HG02623 (cell line): ENCODE results near the gene CENPM.
"Not testable (repeated sequence)": the region's sequence is repeated elsewhere in the genome, so short reads cannot be mapped to it uniquely, and the experiment has no call there.

Experiments
- ATAC-seq: cut with Tn5 transposase; IDR thresholded peaks from one replicate; pipeline ENCODE4 v1.9.1; 2021; ENCODE audit warnings: moderate library complexity; ENCODE audit not compliant: unreplicated experiment

The CENPM gene

DNA sequence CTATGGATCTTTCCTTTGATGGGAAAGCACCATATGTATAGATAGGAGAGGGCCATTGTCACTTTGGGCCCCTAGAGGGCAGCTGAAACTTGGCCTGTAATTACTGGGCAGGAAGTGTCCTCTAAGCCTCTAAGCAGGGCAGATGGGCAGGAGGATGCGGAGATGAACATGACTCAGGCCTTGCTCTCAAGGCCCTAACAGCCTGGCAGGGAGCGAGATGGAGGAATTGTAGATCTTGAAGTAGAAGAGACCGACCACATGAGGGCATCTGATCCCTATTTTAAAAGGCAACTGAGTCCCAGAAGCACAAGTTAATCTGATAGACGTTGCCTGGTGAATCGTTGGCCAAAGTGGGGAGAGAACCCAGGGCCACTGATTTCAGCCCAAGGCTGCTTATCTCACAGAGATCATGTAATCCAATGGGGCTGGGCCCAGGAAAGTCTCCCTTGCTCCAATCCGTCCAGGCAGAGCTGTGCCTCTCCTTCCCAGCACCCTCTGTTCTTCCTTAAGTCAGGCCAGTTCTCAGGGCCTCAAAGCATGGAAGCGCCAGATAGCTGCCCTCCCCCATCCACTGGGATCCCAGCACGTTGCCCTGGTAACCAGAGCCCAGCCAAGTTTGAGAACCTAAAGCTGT, 19.8 kb upstream of the CENPM start:
- no peak for ATAC-seq

DNA sequence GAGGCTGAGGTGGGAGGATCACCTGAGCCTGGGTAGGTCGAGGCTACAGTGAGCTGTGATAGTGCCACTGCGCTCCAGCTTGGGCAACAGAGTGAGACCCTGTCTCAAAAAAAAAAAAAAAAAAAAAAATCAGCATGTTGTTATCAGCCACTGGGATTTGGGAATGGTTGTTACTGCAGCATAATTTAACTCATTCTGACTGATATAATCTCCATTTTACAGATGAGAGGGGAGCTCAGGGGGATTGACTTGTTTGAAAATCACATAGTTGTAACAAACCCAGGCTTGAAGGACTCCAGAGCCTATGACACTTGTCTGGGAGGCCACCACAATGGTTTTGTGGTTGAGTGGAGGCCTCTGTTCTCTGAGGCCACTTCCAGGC, 19.3 kb upstream of the CENPM start:
- no peak for ATAC-seq

DNA sequence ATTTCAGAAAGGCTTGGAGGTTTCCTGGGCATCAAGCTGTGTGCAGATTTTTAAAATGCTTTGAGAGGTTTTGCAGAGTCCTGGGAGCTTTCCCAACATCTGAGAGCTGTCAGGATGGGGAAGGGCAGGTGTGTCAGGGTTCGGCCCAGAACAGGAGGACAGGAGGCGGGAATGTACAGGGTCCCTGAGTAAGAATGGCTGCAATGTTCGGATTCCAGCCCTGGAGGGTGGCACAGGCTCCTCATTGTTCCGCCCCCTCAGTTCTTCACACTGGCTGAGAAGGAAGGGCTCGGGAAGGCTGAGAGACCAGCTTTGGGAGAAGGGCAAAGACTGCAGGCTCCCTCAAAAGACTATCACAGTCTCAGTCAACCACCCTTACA, 17.1 kb upstream of the CENPM start:
- ATAC-seq = no peak

DNA sequence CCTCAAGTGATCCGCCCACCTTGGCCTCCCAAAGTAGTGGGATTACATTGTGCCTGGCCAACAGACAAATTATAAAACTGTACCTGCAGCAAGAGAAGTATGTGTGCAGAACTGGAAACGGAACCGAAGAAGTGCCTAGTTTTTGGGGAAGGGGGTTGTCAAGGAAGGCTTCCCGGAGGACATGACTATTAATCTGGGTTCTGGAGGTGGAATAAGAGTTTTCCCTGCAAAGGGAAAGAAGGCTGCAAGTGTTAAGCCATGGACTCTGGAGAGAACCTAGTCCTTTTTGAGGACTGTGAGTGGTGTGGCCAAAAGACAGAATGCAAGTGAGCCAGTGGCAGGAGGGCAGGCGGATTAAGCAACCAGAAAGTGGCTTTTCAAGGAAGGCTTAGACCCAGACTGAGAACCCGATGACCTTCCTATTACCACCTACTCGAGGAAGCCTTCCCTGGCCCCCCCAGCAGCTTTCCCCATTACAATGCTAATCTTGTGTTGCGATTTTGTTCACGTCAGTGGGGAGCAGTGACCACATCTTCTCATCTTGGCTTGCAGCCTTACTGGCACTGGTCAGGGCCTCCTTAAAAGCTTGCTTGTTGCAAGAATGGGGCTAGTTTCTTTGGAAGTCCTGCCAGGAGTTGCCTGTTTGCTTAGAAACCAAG, 16.6 kb upstream of the CENPM start:
- no peak for ATAC-seq

DNA sequence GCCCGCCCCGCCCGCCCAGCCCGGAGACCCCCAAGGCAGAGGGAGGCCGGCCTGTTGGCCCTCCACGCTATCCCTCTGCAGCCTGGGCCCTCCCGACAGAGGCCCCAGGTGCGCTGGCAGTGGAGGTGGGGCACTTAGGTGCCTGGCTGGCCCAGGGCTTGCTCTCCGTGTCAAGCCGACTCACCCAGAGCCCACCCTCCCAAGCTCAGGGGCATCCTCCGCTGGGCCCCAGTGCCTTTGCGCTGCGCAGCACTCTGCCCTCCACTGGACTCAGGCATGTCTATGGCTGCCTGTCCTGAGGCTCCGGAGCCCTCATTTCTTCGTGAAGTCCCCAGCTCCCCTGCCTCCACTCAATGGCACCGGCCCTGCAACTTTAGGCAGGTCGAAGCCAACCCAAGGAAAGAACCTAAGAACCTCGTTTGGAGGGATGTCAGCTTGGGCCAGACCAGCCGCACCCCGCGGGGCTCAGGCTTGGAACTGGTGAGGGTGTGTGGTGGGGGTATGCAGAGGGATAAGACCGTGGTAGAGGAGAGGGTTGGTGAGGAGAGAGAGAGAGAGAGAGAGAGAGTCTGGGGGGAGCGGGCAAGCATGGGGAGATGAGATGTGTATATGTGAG, 11.1 kb upstream of the CENPM start:
- no peak for ATAC-seq

DNA sequence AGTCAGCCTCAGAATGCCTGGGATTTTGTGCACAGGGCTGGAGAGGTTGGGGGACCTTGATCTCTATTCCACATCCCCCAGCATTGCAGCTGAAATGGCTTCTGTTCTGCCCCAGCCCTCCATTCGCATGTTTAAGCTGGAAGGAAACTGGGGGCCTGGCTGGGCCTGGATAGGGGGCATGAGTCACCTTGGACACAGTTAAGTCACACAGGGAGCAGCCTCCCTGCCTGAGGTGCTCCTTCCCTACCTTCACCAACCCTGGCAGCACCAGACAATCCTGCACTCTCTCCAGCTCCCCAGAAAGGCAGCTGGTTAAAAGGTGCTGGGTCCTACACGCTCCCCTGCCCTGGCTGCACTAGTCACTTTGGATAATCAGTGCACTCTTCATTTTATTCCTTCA, 5.8 kb upstream of the CENPM start:
- ATAC-seq = no peak

DNA sequence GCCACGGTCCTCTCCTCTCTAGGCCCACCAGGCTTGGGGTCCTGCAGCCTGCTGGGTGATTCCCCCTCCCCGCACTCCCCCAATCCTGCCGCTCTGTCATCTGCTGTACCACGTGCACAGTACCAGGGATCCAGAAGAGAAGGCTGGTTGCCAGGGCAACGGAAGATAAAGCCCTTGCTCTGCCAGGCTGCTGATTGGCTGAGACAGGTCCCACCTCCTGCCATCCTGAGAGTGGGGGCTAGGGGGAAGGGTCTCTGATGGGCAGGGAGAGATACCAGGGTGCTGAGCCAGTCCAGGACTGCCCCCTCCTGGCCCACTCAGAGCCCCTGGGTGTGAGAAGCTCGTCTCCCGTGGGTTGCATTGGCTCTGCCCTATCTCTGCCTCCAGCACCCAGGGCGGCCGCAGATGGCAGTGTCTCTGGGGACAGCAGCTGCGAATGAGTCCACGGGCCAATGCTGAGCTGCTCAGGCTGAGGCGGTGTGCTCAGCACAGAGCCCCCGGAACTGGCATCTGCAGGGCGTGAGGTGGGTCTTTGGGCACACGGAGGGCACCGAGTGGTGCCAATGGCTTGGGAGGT, 5.0 kb upstream of the CENPM start, which contains the start of gene SMIM45:
Gene SMIM45, plus strand, starts transcription at position 253 of the 577 bp plus-strand sequence.
- ATAC-seq = no peak

DNA sequence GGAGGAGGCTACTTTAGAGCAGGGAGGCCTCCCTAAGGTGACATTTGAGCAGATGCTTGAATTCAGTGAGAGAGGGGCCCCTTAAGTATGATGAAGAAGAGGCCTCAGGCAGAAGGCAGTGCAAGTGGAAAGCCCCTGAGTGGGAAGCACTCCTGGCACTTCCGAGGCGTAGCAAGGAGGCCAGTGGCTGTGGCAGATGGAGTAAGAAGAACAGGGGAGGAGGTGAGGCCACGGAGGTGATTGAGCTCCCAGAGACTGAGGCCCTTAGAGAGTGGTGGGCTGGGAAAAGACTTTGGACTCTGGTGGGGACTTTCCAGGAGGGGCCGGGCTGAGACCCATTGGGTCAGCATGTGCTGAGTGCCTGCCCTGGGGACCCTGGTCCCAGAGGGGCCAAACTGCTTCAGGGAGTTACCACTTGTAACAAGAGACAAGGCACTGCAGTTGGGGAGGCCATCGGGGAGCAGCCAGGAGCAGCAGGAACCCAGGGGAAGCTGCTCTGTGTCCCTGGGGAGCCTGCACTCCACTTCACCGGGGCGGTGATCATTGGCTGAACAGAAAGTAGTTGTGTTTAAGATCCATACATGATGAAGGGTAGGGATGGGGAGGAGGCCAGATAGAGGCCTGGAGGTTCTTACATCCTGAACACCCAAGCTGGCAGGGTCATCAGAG, 2.5 kb upstream of the CENPM start:
- ATAC-seq = no peak

DNA sequence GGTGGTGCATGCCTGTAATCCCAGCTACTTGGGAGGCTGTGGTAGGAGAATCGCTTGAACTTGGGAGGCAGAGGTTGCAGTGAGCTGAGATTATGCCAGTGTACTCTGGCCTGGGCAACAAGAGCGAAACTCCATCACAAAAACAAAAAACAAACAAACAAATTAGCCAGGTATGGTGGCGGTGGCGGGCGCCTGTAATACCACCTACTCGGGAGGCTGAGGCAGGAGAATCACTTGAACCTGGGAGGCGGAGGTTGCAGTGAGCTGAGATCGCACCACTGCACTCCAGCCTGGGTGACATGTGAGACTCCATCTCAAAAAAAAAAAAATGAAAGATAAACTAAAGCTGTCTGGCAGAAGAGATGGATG, 2.0 kb upstream of the CENPM start:
- not testable (repeated sequence) for ATAC-seq

DNA sequence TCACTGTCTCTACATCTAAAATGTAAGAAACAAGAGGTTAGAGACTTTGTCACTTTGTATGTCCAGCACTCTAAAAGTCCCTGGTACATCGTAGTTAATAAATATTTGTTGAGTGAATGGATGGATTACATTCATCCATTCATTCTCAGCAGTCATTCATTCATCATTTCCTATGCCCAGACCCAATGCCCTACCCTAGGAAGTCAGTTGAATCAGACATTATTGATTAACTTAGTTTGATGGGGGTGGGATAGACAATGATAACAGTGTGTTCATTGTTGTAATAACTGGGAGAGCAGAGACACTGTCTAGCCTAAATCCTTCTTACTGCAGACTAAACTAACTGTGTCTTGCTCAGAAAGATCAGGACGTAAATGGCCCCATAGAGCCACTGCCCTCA, 1.2 kb upstream of the CENPM start:
- ATAC-seq = no peak

DNA sequence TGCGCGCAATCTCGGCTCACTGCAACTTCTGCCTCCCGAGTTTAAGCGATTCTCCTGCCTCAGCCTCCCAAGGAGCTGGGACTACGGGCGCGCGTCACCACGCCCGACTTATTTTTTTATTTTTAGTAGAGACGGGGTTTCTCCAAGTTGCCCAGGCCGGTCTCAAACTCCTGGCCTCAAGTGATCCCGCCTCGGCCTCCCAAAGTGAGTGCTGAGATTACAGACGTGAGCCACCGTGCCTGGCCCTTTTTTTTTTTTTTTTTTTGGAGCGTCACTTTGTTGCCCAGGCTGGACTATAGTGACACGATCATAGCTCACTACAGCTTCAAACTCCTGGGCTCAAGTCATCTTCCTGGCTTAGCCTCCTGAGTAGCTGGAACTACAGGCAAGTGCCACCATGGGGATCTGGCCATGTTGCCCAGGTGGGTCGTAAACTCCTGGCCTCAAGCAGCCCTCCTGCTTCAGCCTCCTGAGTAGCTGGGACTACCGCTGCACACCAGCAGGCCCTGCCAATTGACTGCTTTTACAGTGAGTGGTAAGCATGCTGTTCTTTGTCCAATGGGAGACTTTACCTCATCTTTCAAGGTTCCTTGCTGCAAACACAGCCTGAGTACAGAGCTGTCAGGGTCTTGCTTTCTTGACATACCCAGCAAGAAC, 600 bp upstream of the CENPM start:
- ATAC-seq = no peak

DNA sequence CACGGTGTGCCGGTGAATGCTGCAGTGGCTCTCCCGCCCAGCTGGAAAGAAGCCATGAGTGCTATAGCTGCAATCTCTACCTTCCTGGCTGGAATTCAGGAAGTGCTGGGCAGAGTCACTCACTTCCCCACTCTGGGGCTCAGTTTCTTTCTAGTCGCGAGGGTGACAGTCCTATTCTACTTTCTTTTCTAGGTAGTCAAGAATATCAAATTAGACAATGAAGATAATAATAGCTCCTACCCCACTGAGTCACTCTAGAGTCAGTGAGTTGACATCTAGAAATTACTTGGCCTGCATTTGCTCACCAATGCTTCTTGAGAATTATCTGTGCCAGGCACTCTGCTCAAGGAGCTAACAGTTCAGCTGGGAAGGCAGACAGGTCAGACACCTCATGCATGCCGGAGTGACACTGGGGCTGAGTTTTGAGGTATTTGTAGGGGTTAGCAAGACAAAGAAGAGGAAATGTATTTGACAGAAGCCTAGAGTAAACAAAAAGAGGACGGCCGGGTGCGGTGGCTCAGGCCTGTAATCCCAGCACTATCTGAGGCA, 3.2 kb downstream of the CENPM start:
- ATAC-seq = no peak

DNA sequence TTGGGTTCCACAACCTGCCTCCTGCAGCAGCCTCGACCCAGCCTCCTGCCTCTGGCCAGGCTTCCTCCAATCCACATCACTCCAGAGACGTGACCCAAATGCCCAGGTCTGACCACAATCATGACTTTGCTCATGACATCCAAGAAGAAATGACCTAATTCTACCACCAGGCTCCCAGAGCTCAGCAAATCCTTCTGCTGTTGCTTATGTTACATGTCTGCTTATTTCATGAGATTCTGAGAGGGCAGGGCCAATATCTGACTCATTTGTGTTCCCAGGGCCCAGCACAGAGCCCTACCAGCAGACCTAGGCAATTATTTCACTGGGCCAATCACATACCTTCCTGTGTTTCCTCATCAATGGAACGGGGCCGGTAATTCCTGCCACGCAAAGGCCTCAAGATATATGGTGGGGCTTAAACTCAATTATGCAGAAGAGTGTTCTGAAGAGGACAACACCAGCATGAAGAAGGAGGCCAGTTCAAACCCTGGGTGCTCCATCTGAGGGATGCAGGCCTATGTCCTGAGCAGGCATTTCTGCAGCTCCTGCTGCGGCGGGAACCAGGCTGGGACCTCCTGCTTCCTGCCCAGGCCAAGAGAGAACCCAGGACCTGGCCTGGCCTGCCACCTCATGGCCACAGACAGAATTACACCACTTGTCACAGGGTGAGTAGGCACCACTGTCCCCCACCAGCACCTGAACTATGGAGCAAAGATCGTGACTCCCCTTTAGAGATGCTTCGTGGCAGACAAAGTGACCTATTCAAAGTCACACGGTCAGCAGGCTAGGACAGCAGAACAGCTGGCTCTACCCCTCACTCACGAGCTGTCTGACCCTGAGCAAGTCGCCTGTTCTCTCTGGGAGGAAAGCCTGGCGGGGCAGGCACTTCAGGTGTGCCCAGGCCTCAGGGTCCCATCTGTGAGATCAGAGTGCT, 5.9 kb downstream of the CENPM start:
- ATAC-seq = peak; percentile 32

DNA sequence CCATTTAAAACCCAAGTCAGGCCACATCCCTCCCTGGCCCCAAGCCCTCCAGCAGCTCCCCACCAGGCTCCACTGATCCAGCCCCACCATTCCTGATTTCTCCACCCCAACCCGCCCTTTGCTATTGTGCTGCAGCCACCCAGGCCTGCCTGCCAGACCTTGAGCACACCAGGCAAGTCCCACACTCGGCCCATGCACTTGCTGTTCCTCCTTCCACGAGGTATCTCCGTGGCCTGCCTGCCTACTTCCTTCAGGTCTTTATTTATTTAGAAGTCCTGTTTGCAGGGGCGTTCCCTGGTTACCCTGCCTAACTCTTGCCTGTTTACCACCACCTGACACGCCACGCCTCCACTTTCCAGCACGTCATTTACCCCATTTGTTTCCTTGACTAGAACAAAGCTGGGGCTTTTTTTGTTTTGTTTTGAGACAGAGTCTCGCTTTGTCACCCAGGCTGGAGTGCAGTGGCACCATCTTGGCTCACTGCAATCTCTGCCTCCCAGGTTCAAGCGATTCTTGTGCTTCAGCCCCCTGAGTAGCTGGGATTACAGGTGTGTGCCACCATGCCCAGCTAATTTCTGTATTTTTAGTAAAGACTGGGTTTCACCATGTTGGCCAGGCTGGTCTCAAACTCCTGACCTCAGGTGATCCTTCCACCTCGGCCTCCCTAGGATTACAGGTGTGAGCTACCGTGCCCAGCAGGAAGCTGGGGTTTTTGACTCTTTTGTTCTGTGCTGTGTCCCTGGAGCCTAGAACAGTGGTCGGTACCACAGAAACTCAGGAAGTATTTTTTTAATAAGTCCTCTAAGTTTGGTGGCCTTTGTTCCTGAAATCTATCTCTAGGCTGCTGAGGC, 6.7 kb downstream of the CENPM start:
- ATAC-seq = peak; percentile 51

DNA sequence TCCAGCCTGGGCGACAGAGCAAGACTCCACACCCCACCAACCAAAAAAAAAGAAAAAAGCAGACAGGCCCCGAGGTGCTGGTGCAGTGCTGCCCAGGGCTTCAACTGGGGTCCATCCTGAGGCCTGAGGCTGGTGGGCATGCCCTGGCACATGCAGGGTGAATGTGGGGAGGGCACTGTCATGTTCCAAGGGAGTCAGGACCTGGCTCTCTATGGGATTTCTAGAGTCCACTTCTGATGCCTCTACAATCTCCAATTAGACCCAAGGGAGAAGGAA, 10.1 kb downstream of the CENPM start:
- no peak for ATAC-seq

DNA sequence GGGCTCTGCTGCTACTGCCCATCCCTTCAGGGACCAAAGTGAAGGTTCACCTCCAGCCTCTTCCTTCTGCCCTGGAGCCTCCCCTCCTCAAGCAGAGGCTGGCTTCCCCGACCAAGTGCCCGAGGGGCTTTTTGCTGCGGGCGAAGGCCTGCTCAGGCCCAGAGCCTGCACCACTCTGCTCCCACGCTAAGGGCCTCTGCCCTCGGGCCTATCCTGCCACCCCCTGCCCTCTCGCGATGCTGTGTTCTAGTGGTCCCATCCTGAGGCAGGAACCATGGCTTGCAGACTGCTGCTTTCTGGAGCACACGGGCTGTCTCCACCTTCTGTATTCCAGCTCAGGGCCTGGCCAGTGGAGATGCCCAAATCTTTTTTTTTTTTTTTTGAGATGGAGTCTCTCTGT, 11.4 kb downstream of the CENPM start:
- ATAC-seq = no peak

DNA sequence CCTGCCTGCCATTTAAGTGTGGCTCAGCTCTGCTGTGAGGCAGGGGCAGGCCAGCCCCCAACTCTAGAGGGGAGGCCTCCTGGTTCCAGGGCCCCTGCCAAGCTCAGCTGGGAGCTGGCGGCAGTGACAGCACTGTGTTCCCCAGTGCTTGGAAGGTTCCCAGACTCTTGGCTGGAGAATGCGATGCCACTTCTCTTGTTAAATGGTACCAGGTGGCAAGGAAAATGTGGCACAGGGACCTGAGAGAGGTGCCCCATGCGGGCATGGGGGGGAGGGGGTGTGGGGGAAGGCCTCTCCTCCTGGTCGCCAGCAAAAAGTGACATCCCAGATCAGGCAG, 12.0 kb downstream of the CENPM start:
- ATAC-seq = no peak

DNA sequence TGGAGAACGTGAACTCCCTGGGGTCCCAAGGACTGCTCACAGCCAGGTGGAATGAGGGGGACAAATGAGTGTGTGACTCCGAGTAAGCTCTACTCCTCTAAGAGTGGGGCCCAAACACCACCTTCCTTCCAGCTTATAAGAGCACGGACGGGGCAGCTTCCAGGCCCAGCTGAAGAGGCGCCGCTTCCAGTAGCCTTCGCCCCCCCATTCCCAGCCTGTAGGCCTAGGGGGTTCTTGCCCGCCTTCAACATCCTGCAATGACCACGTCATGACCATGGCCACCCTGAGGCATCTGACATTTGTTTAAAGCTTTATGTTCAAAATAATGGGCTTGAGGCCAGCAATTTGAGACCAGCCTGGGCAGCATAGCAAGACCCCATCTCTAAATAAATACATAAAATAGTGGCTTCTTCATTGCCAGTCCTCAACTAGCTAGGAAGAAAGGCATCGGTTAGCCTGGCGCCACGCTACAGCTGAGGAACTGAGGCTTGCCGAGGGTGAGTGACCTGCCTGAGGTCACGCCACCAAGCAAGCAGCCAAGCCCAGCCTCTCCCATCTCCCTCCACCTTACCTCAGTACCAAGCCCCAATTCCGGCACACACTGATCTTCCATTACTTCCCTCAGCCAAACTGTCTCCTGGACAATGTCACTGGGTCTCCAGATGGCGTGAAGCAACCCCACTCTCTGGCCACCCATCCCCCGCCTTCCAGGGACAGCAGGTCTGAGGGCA, 12.5 kb downstream of the CENPM start:
- ATAC-seq = no peak
